ACHN (cell line): ENCODE data around the gene LARP4B.

Experiments
- DNase-seq: peaks from one replicate; pipeline ENCODE4 v3.0.0-alpha.2; 2015
- in situ Hi-C: cut with HindIII; loops from 2 replicates; pipeline ENCODE4 v1.10.0; 2017; ENCODE audit warnings: low sequenced_read_pairs, low pct_ligation_motif_present, low pct_unique_long_range_greater_than_20kb

The LARP4B gene

DNA sequence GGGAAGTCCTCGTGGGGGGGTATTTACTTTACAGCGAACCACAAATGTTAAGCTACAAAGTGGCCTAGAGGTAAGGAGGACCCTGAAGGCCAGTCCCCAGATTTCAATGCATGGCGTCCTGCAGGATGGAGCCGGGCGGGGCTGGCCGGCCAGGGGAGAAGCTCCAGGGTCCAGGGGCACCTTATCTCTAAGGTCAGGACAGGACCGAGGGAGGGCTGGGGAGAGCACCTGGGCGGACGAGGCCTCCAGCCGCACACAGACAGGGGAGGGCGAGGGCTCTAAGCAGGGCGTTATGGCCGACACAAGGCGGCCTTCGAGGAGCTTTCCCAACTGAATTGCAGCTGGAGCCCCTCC is 145.7 kb downstream of the LARP4B start:
- no peak for DNase-seq
- in situ Hi-C loops = no loop called here

DNA sequence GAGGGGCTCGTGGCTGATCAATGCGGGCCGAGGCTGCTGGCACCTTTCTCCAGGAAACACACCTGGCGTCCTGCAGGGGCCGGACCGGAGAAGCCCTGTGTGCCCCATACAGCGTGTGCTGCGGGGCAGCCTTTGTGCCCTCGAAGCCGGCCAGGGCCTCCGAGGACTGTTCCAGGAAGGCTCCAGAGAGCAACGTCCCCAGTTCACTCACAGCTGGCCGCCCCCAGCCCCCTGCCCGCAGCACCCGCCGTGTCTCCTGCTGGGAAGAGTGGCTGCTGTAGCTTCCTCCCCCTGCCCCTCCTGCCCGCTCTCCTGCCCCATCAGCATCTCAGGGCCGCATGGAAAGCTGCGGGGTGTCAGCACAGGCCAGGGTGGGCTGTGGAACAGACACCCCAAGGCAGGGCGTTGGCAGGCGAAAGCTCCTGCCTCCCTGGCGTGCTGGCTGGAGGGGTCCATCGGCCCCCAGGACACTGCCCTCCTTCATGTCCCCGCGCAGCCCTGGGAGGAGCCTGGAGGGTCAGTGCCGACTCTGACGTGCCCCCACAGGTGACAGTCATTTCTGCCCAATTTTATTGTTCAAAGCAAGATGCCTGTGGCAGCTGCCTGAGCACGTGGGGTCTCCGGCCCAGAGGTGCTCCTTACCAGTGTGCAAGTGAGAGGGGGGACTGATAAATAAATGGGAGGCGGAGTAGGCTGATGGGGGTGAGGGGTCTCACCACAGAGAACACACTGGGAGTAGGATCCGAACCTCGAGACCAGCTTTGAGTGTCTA is 146.2 kb downstream of the LARP4B start:
- no peak for DNase-seq
- in situ Hi-C loops = no loop called here

DNA sequence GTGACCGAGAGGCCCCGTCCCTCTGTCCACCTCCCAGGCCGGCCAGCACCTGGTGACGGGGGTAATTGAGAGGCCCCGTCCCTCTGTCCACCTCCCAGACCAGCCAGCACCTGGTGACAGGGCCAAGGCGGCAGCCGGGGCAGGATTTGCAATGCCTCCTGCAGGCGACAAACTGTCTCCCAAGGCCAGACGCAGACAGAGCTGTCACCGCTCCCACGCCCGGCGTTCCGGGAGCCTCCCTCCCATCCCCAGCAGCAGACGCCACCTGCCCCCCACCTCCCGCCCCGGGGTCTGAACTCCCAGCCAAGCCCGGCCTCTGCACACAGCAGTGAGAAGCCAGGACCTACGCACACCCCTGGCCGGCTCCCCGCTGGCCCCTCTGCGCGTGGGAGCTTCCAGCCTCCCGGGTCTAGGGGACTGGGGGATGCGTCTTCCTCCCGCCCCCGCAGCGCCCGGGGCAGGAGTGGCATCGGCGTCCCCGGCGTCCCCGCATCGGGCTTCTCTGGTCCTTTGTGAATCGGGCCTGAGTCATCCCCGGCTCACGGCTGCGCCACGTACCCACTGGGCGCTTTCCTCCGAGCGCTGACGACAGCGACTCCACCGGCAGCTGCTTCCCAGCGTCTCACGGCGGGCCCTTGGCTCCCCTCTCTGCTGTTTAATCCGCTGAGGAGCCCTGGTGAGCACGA is 147.0 kb downstream of the LARP4B start:
- in situ Hi-C loops = no loop called here
- DNase-seq = peak; percentile 53

DNA sequence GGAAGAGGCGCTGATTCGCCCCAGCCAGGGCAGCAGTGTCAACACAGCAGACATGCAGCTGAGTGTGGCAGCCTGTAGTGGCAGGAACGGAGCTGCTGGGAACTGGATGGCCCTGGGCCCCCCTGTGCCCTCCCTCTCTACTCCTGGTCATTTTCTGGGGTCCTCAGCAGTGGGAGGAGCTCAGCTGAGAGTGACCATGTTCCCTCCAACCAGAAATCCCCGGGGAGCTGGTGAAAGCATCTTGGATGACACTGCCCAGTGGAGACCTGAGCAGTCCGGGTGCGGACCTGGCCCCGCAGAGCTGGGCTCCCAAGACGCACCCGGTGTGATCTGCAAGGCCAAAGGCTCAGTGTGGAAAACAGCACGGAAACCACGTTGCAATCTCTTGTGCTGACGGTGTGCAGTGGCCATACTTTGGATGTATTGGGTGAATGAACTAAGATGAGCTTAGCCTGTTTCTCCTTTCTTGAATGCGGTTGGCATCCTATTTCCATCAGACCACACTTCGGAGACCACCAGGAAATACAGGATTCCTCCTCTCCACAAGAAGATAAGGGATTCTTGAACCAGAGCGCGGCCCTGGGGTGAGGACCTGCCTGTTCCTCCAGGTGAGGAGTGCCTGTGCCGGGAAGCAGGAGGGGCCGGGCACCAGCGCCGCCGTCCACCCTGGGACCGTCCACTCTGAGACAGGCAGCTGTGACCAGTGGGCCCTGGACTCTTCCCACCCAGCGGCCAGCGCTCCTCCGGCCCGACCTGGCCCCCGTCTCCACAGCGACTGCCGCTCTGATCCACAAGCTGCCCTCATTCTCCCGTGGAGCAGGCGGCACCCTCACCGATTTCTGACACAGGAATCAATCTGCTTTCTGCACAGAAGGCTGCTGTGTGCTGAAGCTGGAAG is 148.5 kb downstream of the LARP4B start:
- no peak for DNase-seq
- in situ Hi-C loops = no loop called here

DNA sequence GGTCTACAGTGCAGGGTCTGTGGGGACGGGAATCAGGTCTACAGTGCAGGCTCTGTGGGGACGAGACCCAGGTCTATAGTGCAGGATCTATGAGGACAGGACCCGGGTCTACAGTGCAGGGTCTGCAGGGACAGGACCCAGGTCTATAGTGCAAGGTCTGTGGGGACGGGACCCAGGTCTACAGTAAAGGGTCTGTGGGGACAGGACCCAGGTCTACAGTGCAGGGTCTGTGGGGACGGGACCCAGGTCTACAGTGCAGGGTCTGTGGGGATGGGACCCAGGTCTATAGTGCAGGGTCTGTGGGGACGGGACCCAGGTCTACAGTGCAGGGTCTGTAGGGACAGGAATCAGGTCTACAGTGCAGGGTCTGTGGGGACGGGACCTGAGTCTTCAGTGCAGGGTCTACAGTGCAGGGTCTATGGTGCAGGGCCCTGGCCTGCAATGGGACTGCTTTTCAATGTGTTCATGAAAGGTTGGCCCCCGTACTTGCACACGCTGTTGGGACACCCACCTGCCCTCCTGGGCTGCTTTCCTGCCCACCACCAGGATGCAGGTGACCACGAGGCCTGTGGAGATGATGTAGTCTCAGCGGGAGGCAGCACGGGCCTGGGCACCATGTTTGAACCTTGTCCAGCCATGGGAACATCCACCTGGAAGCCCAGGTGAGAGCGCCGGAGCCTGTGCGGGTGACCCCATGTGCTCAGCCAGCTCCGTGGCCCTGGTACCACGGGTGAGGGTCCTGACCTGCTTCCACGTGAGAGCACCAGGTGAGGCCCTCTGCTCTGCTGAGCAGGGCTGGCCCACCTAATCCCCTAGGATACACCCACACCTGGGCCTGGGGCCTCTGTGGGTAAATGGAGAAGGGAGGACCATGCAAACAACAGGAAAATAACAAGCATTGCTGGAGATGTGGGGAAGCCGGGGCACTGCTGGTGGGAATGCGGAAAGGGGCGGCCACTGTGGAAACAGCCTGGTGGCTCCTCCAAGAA is 150.7 kb downstream of the LARP4B start:
- in situ Hi-C loops = no loop called here
- DNase-seq = no peak

DNA sequence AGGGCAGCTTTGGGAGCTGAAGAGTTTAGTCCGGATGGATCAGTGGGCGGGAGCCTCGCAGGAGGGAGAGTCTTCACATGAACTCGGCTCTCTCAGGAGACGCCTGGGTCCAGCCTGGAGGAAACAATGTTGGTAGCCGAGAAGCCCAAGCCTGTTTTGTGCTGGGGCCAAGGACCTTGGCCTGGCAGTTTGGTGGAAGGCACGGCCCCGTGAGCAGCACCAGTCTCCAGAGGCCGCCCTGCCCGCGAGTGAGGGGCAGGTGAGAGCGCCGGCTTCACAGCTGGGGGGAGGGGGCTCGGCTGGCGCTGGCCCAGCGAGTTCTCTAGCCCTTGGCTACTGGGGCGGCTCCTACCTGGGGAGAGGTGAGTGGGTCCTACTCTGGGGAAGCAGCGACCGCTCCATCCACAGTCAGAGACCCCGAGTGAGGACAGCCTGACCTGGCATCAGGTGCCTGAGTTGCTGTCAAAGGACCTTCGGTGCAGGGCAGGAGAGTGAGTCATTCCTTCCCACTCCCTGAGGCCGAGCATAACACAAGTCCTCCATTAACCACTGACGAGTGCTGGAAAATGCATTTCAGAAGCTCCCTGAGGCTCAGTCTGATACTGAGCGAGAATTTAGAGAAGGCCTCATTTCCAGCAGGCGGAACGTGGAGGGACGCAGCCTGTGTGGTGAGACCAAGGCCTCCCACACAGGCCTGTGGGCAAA is 152.7 kb downstream of the LARP4B start:
- DNase-seq = peak; percentile 29
- in situ Hi-C loops = no loop called here

DNA sequence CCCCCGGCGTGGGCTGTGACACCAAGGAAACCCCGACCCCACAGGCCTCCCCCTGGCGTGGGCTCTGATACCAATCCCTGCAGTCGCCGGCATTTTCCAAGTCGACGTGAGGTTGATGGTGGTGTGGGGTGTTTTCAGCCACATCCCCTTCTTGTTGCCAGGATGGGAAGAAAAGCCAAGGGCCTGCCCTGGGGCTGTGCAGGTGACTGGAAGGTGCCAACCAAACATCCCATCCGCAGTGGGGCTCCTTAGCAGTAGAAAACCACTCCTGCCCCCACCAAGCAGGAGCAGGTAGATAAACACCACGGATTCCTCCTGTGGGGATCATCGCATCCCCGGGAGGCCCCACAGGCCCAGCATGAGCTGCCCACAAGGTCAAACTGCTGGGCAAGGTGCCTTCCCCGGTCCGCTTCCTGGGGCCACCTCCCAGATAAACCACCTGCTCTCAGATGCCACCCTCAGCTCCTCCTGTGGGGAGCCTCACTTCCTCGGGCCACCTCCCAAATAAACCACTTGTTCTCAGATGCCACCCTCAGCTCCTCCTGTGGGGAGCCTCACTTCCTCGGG is 153.5 kb downstream of the LARP4B start:
- in situ Hi-C loops = no loop called here
- DNase-seq = no peak

DNA sequence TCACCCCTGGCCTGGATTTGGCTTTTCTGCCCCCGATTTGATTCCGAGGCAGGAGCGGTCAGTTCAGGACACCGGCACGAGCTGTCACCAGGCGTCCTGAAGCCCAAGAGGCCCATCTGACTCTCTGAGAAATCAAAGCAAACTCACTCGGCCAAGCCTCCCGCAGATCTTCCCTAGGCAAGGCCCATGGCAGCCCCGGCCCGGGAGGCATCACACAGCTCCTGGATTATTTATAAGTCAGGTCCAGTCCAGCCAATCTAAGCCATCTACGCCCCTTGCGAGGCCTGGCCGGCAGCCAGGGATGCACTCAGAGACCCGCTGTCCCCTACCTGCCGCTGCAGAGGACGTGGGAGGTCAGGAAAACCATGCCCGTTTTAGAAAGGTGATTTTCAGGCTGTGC is 154.7 kb downstream of the LARP4B start:
- in situ Hi-C loops = no loop called here
- DNase-seq = no peak

DNA sequence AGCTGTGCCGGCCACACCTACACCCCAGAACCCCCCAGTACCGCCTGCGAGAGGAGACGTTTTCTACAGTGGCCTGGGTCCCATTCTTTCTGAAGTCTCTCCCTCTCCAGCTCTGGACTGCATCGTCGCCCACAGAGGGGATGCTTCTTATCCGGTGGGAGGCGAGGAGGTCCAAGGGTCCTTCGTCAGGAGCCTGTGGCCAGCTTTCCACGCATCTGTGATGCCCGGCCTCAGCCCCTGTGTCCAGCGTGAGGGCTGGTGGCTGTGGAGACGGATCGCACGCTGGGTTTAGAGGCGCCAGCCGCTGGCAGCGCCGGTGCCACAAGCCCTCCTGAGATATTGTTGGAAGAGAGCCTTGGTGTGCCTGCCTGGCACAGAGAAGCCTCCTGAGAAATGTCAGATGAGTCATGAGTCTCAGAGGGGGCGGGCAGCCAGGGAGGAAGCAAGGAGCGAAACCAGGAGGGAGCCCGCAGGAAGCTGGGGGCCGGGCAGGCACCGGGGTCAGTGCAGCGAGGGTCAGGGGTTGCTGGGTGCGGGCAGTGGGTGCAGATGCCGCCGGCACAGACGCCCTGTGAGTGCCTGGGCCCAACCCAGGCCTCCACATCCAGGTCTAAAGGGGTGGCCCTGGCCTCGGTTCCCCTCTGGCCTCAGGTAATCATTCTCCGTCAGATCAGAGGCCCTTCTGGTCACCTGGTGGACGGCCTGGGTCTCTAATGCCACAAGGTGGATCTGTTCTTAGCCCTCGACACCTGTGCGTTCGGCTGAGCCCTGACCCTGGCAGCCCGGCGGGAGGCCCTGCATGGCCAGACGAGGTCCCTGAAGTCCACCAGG is 156.0 kb downstream of the LARP4B start:
- DNase-seq = peak; percentile 74
- in situ Hi-C loops = no loop called here

DNA sequence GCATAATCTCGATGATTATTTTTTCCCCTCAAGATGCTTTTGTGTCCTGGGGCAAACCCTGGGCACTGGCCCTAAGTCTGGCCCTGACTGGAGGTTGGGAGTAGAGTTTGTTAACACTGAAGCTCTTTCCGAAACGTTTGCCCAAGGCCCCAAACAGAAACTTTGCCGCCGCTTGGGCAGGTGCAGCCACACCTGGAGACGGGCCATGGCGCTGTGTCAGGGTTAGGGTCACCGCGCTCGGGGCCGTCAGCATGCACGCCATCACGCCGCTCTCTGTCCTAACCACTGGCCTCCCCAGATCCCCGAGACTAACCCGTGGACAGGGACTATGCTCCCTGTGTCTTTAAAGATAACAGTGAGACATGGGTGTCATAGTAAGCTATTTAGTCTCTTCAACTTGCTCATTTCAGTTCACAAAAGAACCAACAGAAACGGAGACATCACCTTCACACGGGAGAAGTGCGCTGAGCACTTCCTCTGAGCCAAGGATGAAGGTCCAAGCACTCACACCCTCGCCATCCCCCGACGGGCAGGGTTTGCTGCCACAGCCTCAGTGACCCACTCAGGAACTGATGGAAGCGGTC is 156.8 kb downstream of the LARP4B start:
- in situ Hi-C loops = no loop called here
- no peak for DNase-seq

DNA sequence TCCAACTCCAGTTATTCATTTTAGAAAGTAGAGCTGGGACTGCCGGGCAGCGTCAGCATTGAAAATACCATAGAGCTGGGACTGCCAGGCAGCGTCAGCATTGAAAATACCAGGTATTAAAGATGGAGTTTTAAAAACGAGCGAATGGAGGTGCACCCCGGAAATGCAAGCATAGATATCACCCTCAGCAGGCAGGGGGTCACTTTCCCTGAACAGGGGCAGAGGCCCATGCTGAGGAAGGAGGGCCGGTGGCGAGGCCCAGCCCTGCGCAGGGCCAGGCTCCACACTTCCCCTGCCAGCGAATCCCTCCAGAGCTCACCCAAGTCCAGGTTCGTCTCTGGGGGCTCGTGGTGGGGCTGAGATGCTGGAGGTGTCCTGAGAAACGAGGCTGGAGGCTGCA is 157.3 kb downstream of the LARP4B start:
- DNase-seq = no peak
- in situ Hi-C loops = no loop called here

DNA sequence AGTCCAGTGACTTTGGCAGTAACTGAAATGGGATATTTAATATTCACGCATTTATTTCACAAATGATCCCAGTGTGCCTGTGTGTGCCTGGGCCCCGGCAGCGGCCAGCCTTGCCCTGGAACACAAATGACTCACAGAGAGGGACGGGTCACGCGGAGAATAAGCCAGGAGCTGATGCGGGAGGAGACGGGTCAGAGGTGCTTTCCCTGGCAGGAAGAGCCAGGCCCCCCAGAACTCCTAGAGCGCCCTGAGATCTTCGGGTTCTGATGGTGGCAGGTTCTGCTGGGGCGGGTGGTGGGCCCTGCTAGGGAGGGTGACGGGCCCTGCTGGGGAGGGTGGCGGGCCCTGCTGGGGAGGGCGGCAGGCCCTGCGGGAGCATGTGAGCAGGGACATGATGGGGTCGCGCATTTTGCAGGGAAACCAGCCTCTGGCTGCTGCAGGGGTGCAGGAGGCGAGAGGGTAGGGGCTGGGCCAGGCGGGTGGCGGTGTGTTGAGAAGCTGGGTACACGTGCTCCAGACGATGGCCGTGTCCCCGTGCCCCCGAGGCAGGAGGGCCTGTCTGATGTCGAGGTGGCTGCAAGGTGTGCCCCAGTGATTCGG is 157.8 kb downstream of the LARP4B start:
- in situ Hi-C loops = no loop called here
- peak; percentile 4 for DNase-seq

DNA sequence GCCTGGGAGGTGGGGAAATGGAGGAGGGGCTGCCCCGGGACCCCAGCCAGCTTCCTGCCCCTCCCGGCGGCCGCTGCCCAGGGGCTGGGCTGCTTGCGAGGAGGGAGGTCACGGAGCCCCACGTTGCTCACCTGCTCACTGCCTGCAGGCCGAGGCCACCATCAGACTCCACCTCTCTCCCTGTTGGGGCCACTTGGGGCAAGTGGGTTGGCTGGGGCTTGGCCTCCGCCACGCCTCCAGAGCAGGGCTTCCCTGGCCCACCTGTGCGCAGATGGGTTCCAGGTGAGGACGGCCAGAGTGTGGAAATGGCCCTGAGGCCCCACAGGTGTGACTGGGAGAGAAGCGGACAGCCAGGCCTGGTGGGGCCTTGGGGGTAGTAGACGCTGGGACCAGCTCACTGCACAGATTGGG is 159.3 kb downstream of the LARP4B start:
- in situ Hi-C loops = no loop called here
- no peak for DNase-seq

DNA sequence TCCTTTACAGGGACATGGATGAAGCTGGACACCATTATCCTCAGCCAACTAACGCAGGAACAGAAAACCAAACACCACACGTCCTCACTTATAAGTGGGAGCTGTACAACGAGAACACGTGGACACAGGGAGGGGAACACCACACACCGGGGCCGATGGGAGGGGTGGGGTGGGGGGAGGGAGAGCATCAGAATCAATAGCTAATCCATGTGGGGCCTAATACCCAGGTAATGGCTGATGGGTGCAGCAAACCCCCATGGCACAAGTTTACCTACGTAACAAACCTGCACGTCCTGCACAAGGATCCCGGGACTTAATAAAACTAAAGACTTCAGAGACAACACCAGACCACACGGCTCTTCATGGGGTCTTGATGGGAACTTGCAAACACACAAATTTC is 159.9 kb downstream of the LARP4B start:
- in situ Hi-C loops = no loop called here
- DNase-seq = no peak

DNA sequence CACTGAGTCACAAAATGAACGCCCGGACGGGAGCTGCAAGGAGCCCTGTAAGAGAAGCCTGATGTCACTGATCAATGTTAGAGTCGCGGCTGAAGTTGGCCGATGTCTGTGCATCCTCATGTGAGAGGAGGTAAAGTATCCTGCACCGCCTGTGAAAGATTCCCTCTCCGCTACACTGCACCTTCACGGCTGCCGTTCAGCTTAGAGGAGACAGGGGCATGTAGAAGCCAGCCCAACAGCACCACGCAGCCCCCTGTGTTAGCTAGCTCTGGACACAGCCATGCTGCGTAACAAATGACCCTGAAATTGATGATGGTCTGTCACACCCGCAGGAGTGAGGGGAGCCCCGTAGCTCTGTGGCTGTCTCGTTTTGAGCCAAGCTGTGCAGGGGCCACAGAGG is 160.5 kb downstream of the LARP4B start:
- no peak for DNase-seq
- in situ Hi-C loops = no loop called here
